GM19395 (cell line): ENCODE results near the gene H1-8.
"Not testable (repeated sequence)": the region's sequence is repeated elsewhere in the genome, so short reads cannot be mapped to it uniquely, and the experiment has no call there.

Source experiments
- ATAC-seq: cut with Tn5 transposase; IDR thresholded peaks from one replicate; pipeline ENCODE4 v1.9.1; 2021; ENCODE audit warnings: mild to moderate bottlenecking, moderate library complexity; ENCODE audit not compliant: unreplicated experiment

The H1-8 gene, protein sequence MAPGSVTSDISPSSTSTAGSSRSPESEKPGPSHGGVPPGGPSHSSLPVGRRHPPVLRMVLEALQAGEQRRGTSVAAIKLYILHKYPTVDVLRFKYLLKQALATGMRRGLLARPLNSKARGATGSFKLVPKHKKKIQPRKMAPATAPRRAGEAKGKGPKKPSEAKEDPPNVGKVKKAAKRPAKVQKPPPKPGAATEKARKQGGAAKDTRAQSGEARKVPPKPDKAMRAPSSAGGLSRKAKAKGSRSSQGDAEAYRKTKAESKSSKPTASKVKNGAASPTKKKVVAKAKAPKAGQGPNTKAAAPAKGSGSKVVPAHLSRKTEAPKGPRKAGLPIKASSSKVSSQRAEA

DNA sequence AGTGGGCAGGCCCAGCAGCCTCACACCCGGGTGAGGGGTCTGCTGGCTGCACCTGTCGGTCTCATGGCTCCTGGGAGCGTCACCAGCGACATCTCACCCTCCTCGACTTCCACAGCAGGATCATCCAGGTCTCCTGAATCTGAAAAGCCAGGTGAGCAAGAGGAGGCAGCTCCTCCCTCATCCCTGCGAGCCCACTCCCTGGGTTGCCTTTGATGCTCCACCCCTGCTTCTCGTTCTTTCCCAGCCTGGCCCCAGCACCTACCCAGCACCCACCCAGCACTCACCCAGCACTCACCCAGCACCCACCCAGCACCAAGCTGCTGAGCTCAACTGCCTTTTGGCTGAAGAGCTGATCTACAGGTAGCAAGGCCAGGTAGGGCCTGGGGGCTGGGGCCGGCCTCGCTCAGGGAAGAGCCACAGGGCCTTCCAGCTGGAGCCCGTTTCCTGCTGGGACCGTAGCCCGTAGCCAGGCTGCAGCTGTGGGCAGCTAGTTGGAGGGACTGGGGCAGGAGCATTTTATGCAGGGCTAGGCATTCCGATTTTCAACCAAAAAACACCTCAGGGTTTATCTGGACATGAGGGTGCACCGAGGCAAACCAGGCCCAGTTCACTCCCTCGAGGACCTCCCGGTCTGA, at the start of gene H1-8:
TSS of gene H1-8 (plus strand) at position 20 of the 635 bp plus-strand sequence. CDS start at position 64, 44 bp downstream.
- no peak for ATAC-seq

DNA sequence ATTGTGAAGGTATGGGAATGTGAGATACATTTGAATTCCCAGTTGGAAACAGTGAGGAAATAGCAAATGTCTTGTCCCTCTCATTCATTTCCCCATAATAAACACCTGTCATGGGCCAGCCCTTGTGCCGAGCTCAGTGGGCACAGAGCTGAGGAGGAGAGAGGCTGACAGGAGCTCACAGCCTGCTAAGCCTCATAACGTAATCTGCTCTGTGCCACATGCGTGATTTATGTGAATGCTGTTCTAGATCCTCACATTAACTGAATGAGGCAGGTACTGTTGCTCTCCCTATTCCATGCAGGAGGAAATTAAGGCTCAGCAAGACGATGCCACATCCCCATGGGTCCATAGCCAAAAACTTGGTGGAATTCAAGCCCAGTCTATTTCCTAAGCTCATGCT, 49.8 kb upstream of the H1-8 start:
- ATAC-seq: no peak

DNA sequence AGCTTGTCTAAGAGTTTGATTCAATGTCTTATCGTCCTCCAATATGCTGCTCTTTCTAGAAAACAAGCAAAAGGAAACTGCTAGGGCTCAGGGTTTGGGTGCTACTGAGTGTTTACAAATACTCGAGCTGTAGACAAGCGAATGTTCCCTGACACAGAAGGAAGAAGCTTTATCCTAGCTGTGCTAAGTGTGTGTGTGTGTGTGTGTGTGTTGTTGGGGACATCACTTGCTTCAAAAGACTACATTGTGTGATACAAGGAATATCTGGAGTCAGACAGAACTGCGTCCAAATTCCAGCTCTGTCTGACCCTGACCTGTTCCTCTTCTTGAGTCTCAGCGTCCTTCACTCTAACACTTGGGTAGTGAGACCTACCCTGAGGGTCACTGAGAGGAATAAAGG, 48.5 kb upstream of the H1-8 start:
- not testable (repeated sequence) for ATAC-seq

DNA sequence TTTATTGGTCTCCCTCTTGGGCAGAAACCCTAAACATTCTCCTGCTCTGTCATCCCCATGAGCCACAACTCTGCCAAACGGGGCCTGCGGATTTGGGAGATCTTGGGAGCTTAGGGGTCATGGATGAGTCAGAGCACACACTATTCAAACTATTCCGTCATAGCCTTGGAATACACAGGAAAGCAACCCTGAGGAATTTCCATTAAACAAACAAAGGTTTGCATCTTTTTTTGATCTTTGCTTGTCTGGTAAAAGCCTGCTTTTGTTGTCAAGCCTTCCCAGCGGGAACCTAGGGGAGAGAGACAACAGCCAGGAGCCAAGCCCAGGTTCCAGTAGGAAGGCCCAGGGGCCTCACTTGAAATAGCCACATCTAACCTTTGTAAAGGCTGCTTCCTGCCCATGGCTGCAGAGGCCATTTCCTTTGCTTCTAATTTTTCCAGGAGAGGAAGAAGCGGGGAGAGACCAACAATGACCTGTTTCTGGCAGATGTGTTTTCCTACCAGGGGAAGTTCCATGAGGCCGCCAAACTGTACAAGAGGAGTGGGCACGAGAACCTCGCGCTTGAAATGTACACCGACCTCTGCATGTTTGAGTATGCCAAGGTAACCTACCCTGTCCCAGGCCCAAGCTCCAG, 47.9 kb upstream of the H1-8 start:
- ATAC-seq: not testable (repeated sequence)

DNA sequence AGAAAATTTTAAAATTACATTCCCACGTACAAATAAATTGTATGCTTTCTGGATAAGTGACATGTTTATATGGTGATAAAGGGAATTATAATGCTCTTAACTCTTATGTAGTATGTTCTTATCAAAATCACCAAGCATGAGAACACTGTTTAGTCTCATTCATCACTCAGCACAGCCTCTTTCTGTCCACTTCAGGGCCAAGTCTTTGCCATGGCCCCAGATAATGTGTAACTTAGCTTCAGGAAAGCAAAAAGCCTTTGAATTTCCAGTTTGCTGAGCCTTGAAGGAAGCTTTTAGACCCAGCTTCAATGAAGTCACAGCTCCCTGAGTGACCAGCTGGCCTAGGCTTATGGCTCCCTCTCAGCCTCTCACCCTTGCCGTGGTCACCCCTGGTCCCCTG, 45.1 kb upstream of the H1-8 start:
- ATAC-seq: not testable (repeated sequence)

DNA sequence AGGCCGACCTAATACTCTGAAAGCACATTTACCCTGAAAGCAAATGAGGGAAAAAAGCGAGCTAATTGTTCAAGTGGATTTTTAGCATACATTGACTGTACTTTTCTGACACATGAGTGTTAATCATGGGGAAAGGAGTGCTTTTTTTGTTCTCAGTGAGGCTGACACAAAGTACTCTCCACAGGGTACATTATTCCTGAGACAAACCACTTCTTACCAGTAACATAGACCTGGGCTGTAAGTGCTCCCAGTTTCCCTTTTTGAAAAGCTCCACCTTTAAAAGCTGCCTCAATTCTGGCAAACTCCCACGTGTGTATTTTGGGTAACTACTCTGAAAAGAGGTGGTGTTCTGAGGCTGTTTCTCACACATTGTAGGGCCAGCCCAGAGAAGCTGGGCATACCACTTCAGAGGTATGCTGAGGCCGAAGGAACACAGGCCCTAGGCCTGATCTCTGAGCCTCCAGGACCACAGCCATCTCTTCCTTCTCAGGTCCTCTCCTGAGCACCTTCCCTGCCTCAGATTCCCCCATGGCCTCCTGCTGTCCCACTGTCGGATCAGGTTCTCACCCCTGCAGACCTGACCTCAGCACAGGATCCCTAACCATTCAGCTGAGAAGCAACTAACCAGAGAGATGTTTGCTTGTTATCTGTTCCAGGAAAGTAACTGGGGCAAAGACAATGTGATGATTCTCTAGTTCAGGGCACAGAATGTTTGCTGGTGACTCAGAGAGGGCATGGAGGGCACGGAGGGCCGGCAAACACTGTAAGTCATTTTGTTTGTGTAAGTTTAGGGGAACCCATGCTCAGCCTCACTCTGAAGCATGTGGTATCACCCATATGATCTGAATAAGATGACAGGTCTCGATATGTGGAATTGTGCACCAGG, 44.1 kb upstream of the H1-8 start:
- not testable (repeated sequence) for ATAC-seq

DNA sequence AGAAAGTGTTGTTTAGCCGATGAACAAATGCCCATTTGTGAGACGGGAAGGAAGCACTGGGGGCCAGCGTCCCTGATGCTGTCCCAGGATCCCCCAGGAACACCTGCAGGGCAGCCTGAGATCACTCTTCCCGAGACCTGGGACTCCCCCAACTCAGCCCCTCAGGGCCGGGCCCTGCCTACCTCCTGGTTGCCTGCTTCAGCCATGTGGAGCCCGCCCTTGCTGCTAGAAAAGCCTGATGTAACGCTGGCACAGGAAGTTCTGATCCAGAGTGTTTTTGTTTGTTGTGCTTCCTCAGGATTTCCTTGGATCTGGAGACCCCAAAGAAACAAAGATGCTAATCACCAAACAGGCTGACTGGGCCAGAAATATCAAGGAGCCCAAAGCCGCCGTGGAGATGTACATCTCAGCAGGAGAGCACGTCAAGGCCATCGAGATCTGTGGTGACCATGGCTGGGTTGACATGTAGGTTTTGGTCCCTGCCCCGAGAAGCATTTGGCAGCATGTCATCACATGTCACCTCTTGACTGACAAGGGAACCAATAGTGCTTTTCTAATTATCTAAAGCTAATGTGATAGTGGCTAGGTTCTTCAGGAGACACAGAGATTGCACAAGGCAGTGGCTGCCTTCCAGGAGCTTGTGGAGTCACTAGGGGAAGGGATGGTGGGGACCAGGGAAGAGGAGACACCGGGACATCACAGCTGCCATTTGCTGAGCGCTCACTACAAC, 43.2 kb upstream of the H1-8 start:
- not testable (repeated sequence) for ATAC-seq

DNA sequence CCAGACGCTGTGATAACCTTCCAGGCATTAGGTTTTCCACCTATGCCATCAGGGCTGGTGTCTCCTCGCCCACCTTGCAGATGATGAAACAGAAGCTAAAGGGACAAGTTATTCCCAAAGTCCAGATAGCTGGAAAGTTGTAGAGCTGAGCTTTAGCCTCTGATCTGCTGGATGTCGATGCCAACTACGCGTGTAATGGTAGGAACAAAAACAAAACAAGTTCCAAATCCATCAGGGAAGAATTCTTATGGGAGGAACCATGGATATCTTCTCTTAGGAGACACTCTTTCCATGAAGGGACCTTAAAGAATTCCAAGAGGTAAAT, 42.7 kb upstream of the H1-8 start:
- no peak for ATAC-seq

DNA sequence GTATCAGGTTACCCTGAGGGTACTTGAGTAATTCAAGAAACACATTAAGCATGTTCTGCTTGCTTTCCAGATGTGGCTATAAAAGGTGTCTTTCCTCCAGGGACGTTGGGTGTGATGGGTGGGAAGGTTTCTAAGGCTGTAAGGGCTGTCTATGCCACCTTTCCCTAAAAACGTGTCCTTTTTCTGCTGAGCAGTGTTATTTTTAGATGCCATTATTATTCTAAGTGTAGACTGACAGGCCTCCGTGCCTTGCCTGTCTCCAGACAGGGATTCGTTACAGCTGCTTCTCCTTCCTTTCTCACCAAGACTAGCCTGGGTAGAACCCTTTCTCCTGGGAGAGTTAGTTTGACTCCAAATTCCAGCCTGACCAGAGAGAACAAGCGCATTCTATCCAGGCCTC, 41.3 kb upstream of the H1-8 start:
- ATAC-seq: no peak

DNA sequence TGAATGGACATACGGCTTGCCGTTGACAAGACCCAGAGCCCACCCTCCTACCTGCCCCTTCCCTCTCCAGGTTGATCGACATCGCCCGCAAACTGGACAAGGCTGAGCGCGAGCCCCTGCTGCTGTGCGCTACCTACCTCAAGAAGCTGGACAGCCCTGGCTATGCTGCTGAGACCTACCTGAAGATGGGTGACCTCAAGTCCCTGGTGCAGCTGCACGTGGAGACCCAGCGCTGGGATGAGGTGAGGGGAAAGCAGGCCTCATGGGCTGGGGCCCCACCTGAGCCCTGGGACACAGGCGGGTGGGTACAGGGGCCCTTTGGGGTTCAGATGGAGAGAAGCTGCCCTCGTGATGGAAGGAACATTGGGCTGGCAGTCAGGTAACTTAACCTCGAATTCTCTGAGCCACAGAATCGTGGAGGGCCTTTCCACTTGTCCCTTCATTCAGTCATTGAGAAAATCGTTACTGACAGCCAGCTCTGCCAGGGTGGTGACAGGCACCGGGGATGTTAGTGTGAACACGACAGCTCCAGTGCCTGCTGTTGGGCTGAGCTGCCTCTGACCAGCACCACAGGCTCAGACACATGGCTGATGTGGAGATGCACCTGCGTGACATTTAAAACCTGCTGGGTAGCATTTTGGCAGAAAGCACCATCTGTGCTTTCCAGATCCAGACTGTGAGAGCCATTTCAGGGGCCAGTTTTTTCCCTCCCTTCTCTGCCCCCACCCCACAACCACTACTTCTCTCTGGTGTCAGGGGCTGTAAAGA, 40.1 kb upstream of the H1-8 start:
- no peak for ATAC-seq

DNA sequence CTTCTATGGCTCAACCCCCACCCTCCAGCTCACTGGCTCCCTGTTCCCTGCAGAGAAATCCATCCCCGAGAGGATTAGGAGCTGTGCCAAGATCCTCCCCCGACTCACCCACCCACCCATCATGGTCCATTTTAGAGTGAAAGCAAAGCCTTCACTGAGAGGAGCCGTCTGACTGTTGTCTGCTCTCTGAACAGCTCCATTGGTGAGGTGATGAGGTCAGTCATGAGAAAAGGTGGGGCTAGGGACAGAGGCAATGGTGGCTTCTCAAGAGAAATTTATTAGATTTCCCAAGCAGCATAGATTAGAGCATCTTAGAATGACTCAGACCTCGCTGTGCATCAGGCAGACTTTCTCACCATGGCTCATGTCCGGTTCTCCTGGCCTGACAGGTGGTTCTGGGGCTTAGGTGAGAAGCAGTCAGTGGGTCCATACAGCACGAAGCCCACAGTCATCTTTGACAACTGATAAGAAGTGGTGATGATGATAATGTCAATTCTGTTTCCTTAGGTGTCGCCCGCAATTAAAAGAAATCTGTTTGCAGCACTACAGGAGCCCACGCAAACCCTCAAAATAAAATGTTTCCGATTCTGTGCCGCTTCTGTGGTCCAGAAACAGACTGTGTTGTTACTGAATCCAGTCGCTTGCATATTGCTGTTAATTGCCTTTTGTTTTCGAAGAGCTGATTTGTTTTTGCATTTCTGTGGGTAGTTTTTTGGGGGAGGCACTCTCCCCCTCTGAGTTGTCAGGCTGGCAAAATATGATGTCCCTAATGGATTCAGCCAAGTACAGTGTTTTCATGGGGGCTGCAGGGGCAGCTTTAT, 39.3 kb upstream of the H1-8 start:
- ATAC-seq: no peak

DNA sequence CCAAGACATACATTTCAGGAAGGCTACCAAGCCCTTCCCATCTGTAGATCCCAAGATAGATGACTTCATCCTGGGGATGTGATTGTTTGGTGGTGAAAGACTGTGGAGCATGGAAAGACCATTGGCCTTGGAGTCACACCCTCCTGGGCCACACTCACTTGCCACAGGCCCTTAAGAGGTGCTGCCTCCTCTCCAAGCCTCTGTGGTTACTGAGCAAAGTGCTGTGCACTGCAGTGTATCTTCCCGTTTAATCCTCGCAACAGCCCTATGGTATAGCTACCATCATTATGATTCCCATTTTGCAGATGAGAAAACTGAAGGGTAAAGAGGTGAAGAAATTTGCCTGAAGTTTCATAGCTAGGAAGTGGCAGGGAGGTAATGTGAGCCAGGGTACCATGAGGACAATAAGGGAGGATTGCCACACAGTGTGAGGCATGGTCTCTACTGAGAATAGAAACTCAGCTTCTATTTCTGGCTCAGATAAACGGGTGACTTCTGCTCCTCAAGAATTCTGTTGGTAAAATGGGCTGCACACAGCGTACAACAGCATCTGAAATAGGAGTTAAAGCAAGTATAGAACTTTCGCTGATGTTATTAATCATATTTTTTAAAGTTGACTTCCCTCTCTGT, 38.4 kb upstream of the H1-8 start:
- no peak for ATAC-seq

DNA sequence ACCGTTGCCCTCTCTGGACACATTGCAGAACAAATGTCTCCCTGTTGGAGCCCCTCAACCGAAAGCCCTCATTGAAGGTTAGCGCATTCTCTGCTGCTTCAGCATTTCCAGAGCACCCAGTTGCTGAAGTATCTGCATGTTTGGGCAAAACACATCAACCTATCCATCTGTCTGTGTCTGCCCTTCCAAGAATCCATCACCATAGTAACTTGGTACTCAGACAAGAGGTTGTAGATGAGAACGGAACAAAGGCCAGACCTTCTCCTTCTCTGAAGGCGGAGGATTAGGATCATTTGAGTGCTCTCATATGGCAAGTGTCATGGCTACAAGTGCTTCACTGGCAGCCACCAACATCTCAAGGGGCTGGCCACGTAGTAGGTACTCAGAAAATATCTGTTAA, 37.6 kb upstream of the H1-8 start:
- no peak for ATAC-seq

DNA sequence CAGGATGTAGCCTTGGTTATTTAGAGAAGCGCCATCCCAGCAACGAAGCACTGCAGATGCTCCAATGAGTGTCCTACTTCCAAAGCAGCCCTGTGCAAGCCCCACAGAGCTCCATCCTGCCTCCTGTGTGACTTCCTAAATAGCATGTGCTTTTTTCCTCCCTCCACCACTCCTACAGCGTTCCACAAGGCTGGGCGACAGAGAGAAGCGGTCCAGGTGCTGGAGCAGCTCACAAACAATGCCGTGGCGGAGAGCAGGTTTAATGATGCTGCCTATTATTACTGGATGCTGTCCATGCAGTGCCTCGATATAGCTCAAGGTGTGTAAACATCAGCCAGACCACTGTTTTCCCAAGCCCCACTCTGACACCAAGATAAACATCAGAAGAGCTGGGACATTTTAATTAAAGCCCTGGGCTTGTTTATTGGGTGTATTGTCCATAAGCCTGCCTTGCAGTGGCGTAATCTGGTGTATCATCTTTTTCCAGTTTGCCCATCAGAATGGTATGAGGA, 36.7 kb upstream of the H1-8 start:
- no peak for ATAC-seq

DNA sequence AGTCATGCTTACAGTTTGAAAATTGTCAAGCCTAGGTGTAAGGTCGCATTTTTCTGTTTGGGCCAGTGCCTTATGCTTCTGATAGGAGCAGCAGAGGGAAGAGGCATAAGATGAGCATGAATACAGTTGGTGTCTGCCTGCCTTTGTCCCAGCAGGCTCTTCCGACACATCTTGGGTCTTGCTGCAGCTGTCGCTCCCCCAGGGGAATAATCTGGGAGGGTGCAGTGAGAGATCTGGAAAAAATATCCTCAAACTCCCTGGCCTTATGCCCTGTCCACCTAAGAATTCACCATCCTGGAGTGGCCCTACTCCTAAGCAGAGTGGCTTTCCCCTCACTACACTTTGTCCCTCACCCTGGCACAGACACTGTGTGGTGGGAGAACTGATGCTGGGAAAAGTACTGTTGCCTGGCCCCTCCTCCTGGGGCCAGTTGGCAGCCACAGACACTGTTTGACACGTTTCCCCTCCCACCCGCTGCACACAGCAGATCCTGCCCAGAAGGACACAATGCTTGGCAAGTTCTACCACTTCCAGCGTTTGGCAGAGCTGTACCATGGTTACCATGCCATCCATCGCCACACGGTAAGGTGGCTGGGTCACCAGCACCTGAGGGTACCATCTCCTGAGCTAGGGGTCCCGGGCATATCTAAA, 35.7 kb upstream of the H1-8 start:
- no peak for ATAC-seq

DNA sequence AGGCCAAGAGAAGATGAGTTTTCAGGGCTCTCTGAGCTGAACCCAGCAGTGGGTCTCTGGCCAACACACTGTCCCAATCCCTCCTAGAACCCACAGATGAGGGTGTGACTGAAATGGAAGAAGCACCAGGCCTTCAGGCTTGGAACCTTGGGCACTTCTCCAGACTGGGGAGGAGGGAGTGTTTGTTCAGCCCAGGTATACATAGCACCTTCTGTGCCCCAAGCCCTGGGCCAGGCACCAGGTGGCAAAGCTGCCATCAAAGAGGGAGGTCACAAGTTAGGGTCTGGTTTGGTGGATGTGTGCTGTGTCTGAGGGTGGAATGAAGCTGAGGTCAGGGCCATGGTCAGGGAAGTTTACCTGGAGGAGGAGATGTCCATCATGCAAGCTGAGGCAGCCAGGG, 30.4 kb upstream of the H1-8 start:
- no peak for ATAC-seq

DNA sequence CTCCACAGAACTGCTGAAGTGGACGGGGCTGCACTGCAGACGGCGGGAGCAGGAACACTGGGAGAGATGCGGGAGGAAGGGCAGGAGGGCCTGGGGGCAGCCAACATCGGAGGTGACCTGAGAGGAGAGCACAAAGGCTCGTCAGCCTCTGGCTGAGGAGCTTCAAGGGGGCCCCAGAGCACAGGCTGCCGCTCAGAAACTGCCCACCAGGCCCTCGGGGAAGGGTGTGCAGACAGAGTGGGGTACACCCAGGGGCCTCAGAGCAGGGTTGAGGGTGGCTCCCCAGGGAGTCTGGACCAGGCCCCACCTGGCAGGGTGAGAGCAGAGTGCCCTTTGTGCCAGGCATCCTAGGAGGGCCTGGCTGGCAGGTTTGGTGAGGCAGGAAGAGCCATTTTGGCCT, 29.3 kb upstream of the H1-8 start:
- ATAC-seq: no peak

DNA sequence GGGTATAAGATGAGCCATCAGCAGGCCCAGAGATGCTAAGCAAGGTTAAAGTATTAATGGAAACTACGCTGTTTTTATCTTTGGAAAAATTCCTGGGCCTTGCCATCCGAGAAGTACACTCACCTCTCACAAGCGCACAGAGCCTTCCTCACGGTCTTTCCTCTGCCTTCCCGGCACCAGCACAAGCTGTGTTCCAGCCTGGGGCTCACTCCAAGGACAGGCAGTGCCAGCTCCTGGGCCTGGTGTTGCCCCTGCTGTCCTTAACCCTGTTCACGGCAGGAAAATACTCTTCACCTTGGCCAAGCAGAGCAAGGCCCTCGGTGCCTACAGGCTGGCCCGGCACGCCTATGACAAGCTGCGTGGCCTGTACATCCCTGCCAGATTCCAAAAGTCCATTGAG, 28.9 kb upstream of the H1-8 start:
- no peak for ATAC-seq
